ENCODE data around the gene ATG3.

The ATG3 gene
- long read RNA-seq, donor 1, transcript ATG3-201 (12 exons, 1,570 nt), result major isoform, 16 of 51 reads
- long read RNA-seq, donor 1, partial matches to known transcripts, result 15 of 51 reads
- long read RNA-seq, donor 1, other reads (novel, unspliced or antisense), result 18 of 51 reads
- long read RNA-seq, donor 2, transcript ATG3-201 (12 exons, 1,570 nt), result major isoform, 11 of 18 reads
- long read RNA-seq, donor 2, partial matches to known transcripts, result 0 of 18 reads
- long read RNA-seq, donor 2, other reads (novel, unspliced or antisense), result 7 of 18 reads
- long read RNA-seq, donor 3, transcript ATG3-201 (12 exons, 1,570 nt), result major isoform, 7 of 24 reads
- long read RNA-seq, donor 3, partial matches to known transcripts, result 13 of 24 reads
- long read RNA-seq, donor 3, other reads (novel, unspliced or antisense), result 0 of 24 reads
- long read RNA-seq, donor 4, transcript ATG3-201 (12 exons, 1,570 nt), result major isoform, 10 of 25 reads
- long read RNA-seq, donor 4, partial matches to known transcripts, result 15 of 25 reads
- long read RNA-seq, donor 4, other reads (novel, unspliced or antisense), result 0 of 25 reads
- long read RNA-seq, donor 5, transcript ATG3-201 (12 exons, 1,570 nt), result major isoform, 18 of 18 reads
- long read RNA-seq, donor 5, partial matches to known transcripts, result 0 of 18 reads
- long read RNA-seq, donor 5, other reads (novel, unspliced or antisense), result 0 of 18 reads
- long read RNA-seq, donor 6, transcript ATG3-201 (12 exons, 1,570 nt), result major isoform, 22 of 42 reads
- long read RNA-seq, donor 6, partial matches to known transcripts, result 10 of 42 reads
- long read RNA-seq, donor 6, other reads (novel, unspliced or antisense), result 5 of 42 reads
- long read RNA-seq, donor 7, transcript ATG3-201 (12 exons, 1,570 nt), result major isoform, 14 of 39 reads
- long read RNA-seq, donor 7, partial matches to known transcripts, result 15 of 39 reads
- long read RNA-seq, donor 7, other reads (novel, unspliced or antisense), result 0 of 39 reads
- long read RNA-seq, donor 8, transcript ATG3-201 (12 exons, 1,570 nt), result major isoform, 10 of 48 reads
- long read RNA-seq, donor 8, partial matches to known transcripts, result 33 of 48 reads
- long read RNA-seq, donor 8, other reads (novel, unspliced or antisense), result 0 of 48 reads

DNA sequence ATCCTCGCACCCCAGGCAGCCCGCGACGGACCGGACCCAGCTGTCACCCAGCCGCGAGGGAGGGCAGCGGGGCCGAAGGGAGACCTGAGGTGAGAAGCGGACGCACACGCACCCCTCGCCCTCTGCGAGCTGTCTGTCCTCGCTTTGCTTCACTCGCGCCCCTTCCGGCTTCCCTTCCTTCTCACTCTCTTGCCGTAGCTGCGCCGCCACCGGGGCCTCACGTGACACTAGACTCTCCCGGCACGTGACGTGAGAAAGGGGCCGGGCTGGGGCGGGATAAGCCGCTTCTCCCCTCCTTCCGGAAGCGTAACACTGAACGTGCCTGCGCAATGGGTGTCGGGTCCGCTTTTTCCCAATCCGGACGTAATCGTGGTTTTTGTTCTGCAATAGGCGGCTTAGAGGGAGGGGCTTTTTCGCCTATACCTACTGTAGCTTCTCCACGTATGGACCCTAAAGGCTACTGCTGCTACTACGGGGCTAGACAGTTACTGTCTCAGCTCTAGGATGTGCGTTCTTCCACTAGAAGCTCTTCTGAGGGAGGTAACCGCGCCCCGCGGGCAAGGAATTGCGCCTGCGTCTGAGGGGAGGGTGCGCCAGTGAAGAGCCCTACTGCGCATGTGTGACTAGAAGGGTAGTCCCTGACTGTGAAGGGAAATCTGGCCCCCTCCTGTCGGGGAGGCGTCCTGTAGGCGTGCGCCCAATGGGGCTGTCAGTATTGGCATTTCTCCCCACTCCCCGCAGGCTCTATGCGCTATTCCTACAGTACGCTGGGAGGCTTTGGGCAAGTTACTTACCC lies at the start of gene ATG3, which contains the start of gene SLC35A5:
Gene ATG3 (minus strand): TSS at position 229 of the 796 bp plus-strand sequence. CDS start 434 bp downstream, outside the sequence.
Gene SLC35A5 (plus strand): TSS at position 312 of the 796 bp plus-strand sequence. CDS start 1,359 bp downstream, outside the sequence.
- DNase-seq, result peak; percentile 99

DNA sequence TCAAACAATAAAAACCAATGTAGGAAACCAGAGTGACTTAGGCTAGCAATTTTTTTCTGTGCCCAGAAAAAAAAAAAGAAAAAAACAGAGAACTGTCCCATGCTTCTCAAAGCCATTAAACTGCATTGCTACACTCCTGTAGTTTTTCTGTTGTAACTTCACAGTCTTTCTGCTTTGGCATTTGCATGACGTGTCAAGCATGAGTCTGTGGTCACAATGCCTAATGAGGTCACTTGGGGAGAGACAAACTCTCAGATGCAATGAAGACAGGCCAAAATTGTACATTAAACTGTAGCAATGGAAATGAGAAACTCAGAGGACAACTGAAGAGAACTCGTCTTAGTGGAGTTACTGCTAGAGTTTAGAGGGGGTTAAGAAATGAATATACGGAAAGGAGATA lies 48.4 kb upstream of the ATG3 start:
- DNase-seq, result no peak

DNA sequence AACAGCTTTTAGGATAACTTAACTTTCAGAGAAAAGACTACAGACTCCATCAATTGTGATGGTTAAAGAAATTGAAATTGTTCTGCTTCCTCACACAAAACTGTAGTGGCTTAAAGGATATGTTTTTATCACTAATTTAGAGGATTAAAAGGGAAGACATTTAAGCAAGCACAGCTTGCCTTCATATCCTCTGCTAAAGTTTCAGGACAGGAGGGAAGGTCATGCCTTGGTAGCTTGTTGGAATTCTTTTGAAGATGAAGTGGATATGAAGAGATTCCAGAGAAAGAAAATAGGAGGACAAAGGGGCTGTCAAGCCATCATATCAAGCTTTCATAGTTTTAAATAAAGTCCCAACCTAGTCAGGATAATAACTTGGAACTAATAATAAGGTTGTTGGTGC lies 46.1 kb upstream of the ATG3 start:
- peak; percentile 19 for DNase-seq

DNA sequence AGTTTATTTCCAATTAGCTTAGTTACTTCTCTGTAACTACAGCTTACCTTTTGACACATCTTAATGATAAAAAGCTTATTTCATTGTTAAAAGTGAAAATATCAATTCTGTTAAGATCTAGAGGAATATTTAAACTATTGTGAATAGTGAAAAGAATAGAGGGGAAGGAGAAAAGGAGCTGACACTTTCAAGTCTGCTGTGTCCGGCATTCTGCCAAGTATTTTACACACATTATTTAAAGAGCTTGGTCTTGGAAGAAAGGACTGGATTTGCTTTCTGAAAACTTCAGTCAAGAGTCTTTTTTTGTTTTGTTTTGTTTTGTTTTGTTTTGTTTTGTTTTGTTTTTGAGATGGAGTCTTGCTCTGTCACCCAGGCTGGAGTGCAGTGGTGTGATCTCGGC lies 44.3 kb upstream of the ATG3 start:
- DNase-seq, result no peak

DNA sequence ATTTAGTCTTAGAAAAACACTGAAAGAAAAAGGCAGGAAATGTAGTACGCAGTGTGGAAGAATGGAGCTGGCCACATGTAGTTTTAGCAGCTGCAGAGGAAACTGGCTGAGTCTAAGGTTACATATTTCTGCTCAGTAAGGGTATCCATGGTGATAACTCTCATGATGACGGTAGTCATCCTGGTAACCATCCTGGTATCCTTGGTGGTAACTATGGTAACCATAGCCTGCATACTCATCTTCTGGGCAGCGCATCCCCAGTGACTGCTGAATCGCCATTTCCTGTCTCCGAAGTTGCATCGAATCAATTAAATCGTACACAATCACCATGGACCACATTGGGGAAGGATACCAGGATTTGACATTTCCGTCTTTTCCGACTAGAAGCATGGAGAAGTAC lies 43.5 kb upstream of the ATG3 start:
- no peak for DNase-seq

DNA sequence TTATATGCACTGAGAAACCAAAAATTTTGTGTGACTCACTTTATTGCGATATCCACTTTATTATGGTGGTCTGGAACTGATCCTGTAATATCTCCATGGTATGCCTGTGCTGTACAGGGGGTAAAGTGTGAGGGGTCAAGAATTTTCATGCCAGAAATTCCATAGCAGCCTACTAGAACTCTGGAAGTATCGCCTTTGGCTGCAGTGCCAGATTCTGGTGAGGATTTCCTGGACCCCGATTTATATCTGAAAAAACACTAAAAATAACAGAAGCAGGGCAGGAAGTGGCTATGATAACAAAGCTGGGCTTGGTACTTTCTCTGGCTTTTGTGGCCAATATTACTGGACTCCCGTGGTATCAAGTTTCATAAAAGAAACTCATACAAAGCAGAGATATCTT lies 42.8 kb upstream of the ATG3 start:
- DNase-seq, result no peak

DNA sequence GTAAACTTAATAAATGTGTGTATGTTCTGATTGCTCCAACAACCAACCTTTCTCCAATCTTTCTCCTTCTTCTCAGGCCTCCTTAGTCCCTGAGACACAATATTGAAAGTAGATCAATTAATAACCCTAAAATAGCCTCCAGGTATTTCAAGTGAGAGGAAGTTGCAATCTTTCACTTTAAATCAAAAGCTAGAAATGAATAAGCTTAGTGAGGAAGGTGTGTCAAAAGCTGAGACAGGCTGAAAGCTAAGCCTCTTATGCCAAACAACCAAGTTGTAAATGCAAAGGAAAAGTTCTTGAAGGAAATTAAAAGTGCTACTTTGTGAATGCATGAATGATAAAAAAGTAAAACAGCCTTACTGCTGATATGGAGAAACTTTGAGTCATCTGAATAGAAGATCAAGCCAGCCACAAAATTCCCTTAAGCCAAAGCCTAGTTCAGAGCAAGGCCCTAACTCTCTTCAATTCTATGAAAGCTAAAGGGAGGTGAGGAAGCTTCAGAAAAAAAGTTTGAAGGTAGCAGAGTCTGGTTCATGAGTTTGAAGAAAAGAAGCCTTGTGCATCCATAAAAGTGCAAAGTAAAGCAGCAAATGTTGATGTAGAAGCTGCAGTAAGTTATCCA lies 40.6 kb upstream of the ATG3 start:
- DNase-seq, result no peak

DNA sequence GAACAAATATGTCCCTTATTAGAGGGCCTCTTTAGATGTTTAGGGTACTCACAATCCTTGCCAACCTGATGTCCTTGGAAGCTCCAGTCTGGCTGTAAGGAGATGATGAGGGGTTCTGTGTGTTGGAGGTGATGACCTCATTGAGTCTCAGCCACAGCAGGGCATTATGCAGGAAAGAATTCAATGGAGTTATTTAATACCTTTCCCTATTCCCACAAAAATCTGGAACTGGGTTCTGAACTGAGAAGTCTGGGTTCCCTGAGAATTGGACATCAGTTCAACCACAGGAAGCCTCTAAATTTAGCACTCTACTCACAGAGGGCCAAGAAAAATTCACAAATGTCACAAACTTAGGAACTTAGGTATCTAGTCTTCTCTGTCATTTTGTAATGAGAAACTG lies 37.0 kb upstream of the ATG3 start:
- DNase-seq, result no peak

DNA sequence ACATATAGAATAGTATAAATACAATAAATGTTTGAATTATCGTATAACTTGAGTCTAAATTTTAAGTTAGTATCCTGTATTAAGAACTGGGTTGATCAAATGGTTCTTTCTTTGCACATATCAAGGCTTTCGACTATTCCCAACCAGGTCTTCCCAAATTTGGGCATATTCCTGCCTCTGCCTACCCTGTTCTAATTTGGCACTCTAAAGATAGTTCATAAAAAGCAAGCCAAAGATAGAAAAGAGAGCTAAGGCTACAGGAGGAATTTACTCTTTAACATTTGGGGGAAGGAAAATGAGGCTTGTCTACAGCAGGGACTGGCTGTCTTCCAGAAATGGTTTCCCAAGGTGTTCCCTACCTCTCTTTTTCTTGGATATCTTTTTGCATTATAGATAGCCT lies 36.2 kb upstream of the ATG3 start:
- DNase-seq, result no peak

DNA sequence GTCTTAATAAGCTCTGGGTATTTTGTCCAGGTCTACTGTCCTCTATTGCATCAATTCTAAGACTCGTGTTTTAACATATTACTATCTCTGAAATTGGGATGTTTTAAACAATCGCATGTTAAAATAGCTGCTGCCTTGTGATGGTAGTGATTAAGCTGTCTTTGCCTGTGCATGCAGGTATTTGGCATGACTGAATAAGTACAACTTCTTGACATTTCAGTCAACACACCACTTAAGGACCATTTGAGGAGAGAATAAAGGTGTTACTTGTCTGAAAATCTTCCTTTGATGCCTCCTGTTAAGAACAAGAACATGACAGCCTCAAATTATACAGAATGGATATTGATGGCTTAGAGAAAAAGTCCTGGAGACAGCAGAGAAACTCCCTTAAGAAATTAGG lies 33.1 kb upstream of the ATG3 start:
- DNase-seq, result no peak

DNA sequence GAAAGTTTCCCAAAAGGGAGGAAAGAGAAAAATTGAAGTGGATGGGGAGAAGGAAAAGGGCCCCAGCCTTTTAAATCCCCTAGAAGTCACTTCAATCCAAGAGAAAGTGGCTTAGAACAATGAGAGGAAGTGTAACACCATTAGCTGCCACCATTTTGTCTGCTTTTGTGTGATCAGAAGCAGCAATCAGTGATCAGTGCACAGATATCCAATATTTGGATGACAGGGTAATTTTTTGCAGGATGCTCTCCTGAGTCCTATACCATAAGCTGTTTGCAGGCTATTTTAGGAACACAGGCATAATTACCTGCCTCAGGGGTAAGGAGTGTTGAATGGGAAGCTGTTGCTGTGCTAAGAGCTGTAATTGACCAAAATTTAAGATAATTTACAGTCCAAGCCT lies 31.5 kb upstream of the ATG3 start:
- no peak for DNase-seq

DNA sequence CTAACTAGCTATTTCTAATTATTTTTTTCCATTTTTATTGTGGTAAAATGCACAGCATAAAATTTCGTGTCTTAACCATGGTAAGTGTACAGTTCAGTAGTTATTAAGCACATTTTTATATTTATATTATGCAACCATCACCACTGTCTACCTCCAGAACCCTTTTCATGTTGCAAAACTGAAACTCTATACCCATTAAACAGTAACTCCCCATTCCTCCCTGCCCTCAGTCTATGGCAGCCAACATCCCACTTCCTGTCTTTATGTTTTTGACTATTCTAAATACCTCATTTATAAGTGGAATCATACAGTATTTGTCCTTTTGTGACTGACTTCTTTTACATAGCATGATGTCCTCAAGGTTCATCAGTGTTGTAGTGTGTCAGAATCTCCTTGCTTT lies 25.6 kb upstream of the ATG3 start:
- no peak for DNase-seq

DNA sequence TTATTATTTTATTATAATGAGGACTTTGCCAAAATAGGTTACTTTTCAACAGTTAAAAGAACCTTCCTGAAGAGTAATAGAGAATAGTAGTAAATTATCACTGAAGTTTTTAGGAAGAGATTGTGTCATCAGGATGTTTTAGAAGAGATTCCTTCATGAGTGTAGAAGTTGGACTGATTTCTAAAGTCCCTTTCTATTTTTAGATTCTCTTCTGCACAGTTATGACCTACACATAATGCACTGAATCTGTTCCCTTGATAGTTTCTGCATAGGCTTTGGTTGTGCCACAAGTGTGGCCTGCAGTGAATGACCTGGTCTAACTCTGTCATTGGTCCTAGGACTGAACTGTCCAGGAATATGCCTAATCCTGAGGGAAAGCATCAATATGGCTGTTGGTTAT lies 24.0 kb upstream of the ATG3 start:
- no peak for DNase-seq

DNA sequence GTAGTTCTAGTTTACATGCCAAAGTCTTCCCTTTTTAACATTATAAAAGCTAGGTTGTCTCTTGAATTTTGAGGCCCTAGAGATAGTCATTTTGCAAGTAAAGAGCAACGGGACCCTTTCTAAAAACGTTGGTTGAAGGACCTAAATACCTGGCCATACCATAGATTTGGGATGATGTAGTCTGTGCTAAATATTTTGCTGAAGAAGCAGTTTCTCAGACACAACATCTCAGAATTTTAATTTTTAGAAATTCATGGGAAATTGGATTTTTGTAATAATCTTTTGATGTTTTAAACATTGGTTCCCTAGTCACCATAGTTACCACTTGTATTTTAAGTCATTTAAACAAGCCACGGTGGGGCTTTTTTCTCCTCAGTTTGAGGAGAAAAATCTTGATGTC lies 21.3 kb upstream of the ATG3 start:
- DNase-seq, result no peak

DNA sequence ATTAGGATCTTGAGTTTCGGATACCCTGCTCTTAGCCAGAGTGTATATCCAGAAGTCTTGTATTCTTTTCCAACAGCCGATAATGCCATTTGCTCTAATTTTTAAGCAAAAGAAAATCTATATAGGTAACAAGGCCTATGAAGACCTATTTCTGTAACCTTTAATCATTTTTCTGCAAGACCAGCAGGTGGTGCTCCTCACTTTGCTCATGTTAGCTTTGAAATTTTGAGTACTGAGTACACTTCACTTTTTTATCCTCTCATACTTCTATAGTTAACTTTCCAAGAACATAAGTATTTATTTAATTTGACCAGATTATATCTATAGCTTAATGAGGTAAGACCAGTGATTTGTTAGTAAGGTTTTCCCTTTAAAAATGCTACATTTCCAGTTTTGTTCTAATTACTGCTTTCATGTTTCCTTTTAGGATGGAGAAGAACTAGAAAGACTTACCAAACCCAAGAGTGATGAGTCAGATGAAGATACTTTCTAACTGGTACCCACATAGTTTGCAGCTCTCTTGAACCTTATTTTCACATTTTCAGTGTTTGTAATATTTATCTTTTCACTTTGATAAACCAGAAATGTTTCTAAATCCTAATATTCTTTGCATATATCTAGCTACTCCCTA lies 20.6 kb upstream of the ATG3 start:
- DNase-seq, result no peak

DNA sequence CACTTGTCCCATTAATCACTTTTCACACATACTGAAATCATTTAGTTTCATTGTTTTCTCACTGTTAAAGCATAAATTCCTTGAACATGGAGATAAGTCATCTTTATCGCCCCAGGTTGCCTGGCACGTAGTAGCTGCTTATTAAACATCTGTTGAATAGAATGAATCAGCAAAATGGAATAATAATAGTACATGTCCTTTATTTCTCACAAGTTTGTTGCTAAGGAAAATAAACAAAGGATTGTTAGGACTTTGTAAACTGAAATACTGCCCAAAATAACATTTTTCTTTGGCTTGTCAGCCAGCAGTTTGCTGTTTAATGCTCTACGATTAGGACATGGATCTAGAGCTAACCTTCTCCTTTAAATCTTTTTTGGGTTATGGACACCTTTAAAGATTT lies 17.9 kb upstream of the ATG3 start:
- no peak for DNase-seq

DNA sequence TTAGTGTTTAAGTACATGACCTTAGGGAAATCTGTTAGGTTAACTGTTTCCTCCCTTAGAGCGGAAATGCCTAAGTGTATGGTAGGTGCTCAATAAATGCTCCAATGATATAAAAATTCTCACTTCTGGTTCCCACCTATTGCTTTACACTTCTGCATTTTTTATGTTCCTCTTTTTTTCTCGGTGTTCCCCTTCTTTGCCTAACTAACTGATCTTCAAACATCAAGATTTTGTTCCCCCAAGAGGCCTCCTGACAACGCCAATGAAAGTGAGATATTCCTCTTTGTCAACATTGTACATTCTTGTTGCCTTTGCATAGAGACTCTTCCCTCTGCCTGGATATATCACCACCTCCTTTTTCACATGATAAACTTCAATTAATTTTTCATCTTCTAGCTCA lies 17.5 kb upstream of the ATG3 start:
- DNase-seq, result no peak

DNA sequence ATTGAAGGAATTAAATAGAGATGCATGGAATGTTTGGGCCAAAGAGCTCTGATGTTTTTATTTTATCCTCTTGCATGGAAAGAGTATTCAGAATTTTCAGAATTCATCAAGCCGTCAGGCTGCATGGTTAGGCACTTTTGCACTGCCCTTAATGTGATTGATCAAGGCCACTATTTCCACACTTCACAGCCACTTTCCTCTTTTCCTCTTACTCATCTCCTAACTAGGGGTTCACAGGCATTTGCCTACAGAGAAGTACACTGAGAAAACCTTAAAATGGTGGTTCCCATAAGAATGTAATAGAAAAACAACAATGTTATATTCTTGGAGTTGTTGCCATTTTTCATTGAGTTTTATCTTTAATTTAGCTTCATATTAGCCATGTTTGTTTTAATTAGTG lies 10.9 kb upstream of the ATG3 start:
- no peak for DNase-seq

DNA sequence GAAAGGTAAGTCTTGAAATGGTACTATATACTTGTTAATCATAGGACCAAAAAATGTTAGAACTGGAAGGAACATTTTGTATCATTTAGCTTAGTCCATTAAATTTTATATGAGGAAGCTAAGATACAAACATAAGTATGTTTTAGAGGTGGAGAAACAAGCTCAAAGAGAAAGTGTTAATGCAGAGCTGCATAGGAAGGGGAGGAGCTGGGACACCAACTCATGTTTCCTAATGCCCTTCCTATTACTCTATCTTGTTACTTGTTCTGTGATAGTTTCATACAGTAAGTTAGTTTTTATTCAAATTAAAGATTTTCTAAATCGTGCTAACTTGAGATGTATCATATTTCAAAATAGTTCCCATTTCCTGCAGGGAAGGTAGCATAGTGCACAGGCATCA lies 7.5 kb upstream of the ATG3 start:
- DNase-seq, result no peak

DNA sequence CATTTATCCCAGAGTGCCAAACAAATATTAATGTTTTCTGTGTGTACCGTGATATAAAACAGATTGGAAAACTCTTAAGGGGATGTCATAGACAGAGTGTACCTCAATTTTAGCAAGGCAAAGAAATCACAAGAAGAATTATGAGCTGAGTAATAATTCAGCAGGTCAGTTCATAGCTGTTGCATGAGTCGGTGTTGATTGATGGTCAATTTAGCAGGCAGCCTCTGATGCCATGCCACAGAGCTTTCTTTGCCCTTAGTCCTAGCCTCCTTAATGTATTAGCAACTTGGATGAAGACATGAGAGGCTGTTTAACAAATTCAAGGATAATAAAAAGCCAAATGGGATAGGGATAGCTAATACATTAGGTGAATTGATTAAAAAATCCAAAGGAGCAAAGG lies 6.9 kb upstream of the ATG3 start:
- DNase-seq, result no peak

DNA sequence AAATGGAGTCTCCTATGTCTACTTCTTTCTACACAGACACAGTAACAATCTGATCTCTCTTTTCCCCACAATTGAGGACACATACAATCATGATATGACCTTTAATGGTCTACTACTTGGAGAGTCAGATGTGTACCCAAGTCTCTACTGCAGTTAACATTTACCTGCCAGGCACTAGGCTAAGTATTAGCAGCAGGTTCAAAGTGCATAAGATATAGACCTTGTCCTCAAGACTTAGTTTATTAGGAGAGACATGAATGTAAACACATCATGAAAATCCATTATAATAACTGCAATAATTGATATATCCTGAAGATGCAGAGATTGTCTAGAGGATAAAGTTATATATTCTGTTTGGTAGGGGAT lies 3.2 kb upstream of the ATG3 start:
- no peak for DNase-seq

Measured in right kidney (tissue), 9 donors.